ENCODE measurements around the gene CRYAB.
"Not testable (repeated sequence)": the region's sequence is repeated elsewhere in the genome, so short reads cannot be mapped to it uniquely, and the experiment has no call there.

GRCh38 chr11:111933176-111933575 is 21.6 kb upstream of the CRYAB start:
- TF ChIP-seq, protein P1, sequence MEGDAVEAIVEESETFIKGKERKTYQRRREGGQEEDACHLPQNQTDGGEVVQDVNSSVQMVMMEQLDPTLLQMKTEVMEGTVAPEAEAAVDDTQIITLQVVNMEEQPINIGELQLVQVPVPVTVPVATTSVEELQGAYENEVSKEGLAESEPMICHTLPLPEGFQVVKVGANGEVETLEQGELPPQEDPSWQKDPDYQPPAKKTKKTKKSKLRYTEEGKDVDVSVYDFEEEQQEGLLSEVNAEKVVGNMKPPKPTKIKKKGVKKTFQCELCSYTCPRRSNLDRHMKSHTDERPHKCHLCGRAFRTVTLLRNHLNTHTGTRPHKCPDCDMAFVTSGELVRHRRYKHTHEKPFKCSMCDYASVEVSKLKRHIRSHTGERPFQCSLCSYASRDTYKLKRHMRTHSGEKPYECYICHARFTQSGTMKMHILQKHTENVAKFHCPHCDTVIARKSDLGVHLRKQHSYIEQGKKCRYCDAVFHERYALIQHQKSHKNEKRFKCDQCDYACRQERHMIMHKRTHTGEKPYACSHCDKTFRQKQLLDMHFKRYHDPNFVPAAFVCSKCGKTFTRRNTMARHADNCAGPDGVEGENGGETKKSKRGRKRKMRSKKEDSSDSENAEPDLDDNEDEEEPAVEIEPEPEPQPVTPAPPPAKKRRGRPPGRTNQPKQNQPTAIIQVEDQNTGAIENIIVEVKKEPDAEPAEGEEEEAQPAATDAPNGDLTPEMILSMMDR (IDR thresholded peaks at IDR 0.05) = not testable (repeated sequence)
- TF ChIP-seq EP300 (IDR thresholded peaks at IDR 0.05) = not testable (repeated sequence)

All from stomach (tissue), 4 donors.